ENCODE data around the gene ATF7. TPM values are rescaled to one million over a fixed set of nuclear protein-coding genes. Genes with fewer than 3 reads are reported as not detected.

ATF7 gene
- total and polyA plus RNA-seq, 9 of the 15 experiments (the other 6 are each of a cell fraction or from before 2014, with no cell fraction given) = 10.6 to 30.4 (median 20.7) TPM

GRCh38 chr12:53500776-53501614 is 125.2 kb downstream of the ATF7 start, which contains the start of gene TARBP2 (continued):
- TF ChIP-seq SRSF1 (IDR thresholded peaks at IDR 0.05; ENCODE audit: low read depth, low read length) (0 out of 2 replicates have a peak, but pooled peaks have one; percentile 52), ZFP36 (IDR thresholded peaks at IDR 0.05; ENCODE audit: low read depth, low read length, partially characterized antibody) (no peak)

GRCh38 chr12:53500142-53500775 is 125.9 kb downstream of the ATF7 start:
- BruUV-seq (replicated peaks) = TSS peak; percentile 90
- Histone ChIP-seq H3K27ac (ENCODE audit: extremely low read depth, low read depth, low read length) (peak overlapping the region; percentile 97), H3K4me2 (ENCODE audit: insufficient read depth, low read length) (peak overlapping the region; percentile 87), H3K4me3 (peak overlapping the region; percentile 79), H4K20me1 (replicated peaks; ENCODE audit: control insufficient read depth, insufficient read depth, low read length) (no peaks in the 10 kb centered on the region), H3K9ac (ENCODE audit: insufficient read depth in 1 of 2, low read depth in 2 of 2, low read length in 2 of 2) (peak overlapping the region; percentile 89 to 97), H2AFZ (ENCODE audit: low read depth, low read length) (peak overlapping the region; percentile 58), H3K36me3 (ENCODE audit: control insufficient read depth, insufficient read depth, low read length) (peaks cover 22% of the 10 kb centered on the region; the same call in 2 of the 3 replicates), H3K27me3 (ENCODE audit: control insufficient read depth in 2 of 2, insufficient read depth in 2 of 2, low read length in 2 of 2) (no peaks in the 10 kb centered on the region), H3K79me2 (ENCODE audit: control insufficient read depth, insufficient read depth, low read length) (peaks cover 27% of the 10 kb centered on the region), H3K4me1 (replicated peaks in 1 of 2; ENCODE audit: control insufficient read depth in 2 of 2, insufficient read depth in 2 of 2, low read length in 2 of 2) (peaks cover 37 to 44% of the 10 kb centered on the region in 2 experiments; a peak in 4 of 5 replicates), H3K9me3 (replicated peaks; ENCODE audit: control insufficient read depth, insufficient read depth, low read depth, low read length) (no peaks in the 10 kb centered on the region), H3K9me1 (ENCODE audit: control insufficient read depth, insufficient read depth, low read length) (no peaks in the 10 kb centered on the region)
- POLR2A ChIA-PET = interaction anchor here (0.6 to 2.7 kb wide), 32 partner anchors 8 to 421 kb away, joined by 3 to 24 read pairs (median 4); partner anchors contain the start of genes AAAS, SP1 and SPRYD3
- CTCF ChIA-PET (ENCODE audit: low intra/inter-chr PET ratio) = no interaction called here
- intact Hi-C loops (cut with micrococcal nuclease) = loop anchor here (10.0 kb wide), 1 partner anchor 435 kb away; no protein-coding TSS in a partner anchor
- 0% methylated on average over 17 of the region's 17 CpGs for WGBS (ENCODE audit: insufficient coverage, low coverage, missing lambda C conversion rate)
- DNase-seq (ENCODE audit: extremely low read depth in 1 of 4, low spot score in 3 of 4) = peak; percentile 65 to 99 (median 97)
- no peak; the same call in 2 of the 3 replicates for ATAC-seq
- FAIRE-seq = no peak
- in situ Hi-C loops (cut with MboI) = loop anchor here (10.0 kb wide), 1 partner anchor 175 kb away; the partner anchor contains the start of gene AAAS
- 0 out of 2 replicates have a peak, but pooled peaks have one; percentile 39 for TF ChIP-seq CREB3 (tag; conservative IDR thresholded peaks at IDR 0.05; ENCODE audit: low read depth)
- TF ChIP-seq SUPT5H (IDR thresholded peaks at IDR 0.05) = peak; percentile 64
- peak; percentile 99 for TF ChIP-seq CEBPB (tag; IDR thresholded peaks at IDR 0.05)
- TF ChIP-seq GATA2 (CRISPR knock-in tag; IDR thresholded peaks at IDR 0.05) = peak; percentile 36; the same call in 1 of the 2 replicates
- no peak for TF ChIP-seq CBX2 (IDR thresholded peaks at IDR 0.05; ENCODE audit: insufficient read depth, low read length, poor library complexity, severe bottlenecking)
- TF ChIP-seq LARP7 (IDR thresholded peaks at IDR 0.05) = no peak
- no peak for TF ChIP-seq ILK (tag; IDR thresholded peaks at IDR 0.05; ENCODE audit: borderline replicate concordance, low read depth)
- TF ChIP-seq, protein P1, sequence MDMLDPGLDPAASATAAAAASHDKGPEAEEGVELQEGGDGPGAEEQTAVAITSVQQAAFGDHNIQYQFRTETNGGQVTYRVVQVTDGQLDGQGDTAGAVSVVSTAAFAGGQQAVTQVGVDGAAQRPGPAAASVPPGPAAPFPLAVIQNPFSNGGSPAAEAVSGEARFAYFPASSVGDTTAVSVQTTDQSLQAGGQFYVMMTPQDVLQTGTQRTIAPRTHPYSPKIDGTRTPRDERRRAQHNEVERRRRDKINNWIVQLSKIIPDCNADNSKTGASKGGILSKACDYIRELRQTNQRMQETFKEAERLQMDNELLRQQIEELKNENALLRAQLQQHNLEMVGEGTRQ (CRISPR knock-in tag; IDR thresholded peaks at IDR 0.05) = no peak
- TF ChIP-seq RNF2 (IDR thresholded peaks at IDR 0.05) = 0 out of 2 replicates have a peak, but pooled peaks have one; percentile 29
- peak; percentile 71 for TF ChIP-seq ZNF134 (CRISPR knock-in tag; conservative IDR thresholded peaks at IDR 0.05)
- TF ChIP-seq AFF4 (CRISPR knock-in tag; IDR thresholded peaks at IDR 0.05) = peak; percentile 86

Data from K562 (cell line).